Measurements from ENCODE around the gene OR51B2. TPM values are rescaled to one million over a fixed set of nuclear protein-coding genes. Genes with fewer than 3 reads are reported as not detected.
"Not testable (repeated sequence)": the region's sequence is repeated elsewhere in the genome, so short reads cannot be mapped to it uniquely, and the experiment has no call there.

OR51B2 gene
- total and polyA plus RNA-seq, 10 of the 15 experiments (the other 5 are each of a cell fraction or from before 2014, with no cell fraction given), result 0.29 TPM; not detected in 9

DNA sequence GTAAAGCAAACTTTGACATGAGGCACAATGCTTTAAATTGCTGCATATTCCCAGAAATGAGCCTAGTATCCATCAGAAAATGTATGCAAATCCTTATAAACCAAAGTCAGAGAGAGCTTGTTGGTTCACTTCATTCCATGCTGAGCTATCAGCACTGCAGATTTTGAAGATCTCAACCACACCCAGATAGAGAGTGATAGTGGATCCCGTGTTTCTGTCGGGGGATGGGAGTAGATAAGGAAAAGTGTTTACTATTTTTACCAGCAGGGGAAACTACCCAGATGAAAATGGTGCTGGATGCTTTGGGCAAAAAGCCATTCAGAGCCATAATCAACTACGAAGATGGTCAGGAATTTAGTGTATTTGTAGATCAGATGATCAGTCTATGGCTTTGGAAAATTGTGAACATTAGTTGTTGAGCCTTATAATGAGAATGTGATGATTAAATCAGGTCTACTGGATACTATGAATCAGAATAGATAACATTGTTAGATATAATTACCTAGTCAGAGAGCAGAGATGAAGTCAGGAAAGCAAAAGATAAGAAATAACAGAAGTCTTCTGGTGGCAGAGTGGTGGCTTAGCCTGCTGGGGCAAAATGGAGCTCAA lies 38.0 kb upstream of the OR51B2 start (continued):
- TF ChIP-seq, protein P1, sequence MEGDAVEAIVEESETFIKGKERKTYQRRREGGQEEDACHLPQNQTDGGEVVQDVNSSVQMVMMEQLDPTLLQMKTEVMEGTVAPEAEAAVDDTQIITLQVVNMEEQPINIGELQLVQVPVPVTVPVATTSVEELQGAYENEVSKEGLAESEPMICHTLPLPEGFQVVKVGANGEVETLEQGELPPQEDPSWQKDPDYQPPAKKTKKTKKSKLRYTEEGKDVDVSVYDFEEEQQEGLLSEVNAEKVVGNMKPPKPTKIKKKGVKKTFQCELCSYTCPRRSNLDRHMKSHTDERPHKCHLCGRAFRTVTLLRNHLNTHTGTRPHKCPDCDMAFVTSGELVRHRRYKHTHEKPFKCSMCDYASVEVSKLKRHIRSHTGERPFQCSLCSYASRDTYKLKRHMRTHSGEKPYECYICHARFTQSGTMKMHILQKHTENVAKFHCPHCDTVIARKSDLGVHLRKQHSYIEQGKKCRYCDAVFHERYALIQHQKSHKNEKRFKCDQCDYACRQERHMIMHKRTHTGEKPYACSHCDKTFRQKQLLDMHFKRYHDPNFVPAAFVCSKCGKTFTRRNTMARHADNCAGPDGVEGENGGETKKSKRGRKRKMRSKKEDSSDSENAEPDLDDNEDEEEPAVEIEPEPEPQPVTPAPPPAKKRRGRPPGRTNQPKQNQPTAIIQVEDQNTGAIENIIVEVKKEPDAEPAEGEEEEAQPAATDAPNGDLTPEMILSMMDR (IDR thresholded peaks at IDR 0.05 in 2 of 3, conservative IDR thresholded peaks at IDR 0.05 in 1 of 3; ENCODE audit: control insufficient read depth in 2 of 3, extremely low read depth in 1 of 3, insufficient read depth in 1 of 3, low read depth in 3 of 3, low read length in 3 of 3), result no peak
- TF ChIP-seq CHD4 (IDR thresholded peaks at IDR 0.05), result no peak
- TF ChIP-seq SUPT20H (IDR thresholded peaks at IDR 0.05; ENCODE audit: borderline replicate concordance, control insufficient read depth, low read depth, low read length), result no peak
- no peak for TF ChIP-seq HDGF (IDR thresholded peaks at IDR 0.05)
- no peak for TF ChIP-seq SMARCA5 (IDR thresholded peaks at IDR 0.05)
- no peak for TF ChIP-seq JUNB (IDR thresholded peaks at IDR 0.05)
- no peak for TF ChIP-seq STAT3 (IDR thresholded peaks at IDR 0.05; ENCODE audit: low read depth, low read length)
- TF ChIP-seq SPI1 (IDR thresholded peaks at IDR 0.05; ENCODE audit: borderline replicate concordance, insufficient read depth, low read depth, low read length), result no peak
- no peak for TF ChIP-seq ZNF24 (IDR thresholded peaks at IDR 0.05)
- no peak for TF ChIP-seq EGR1 (IDR thresholded peaks at IDR 0.05; ENCODE audit: borderline replicate concordance in 1 of 2, low read depth in 2 of 2, low read length in 2 of 2)
- TF ChIP-seq EP300 (IDR thresholded peaks at IDR 0.05; ENCODE audit: borderline replicate concordance in 1 of 2, control insufficient read depth in 1 of 2, low read depth in 2 of 2, low read length in 2 of 2), result no peak

- H3K4me3 ChIP-seq; in situ Hi-C loops (cut with MboI); BruUV-seq (replicated peaks); POLR2A ChIA-PET; H3K79me2 ChIP-seq (ENCODE audit: control insufficient read depth, insufficient read depth, low read length); ATAC-seq; H4K20me1 ChIP-seq (ENCODE audit: control insufficient read depth, insufficient read depth); H3K27me3 ChIP-seq (replicated peaks in 1 of 2; ENCODE audit: control insufficient read depth in 2 of 2, insufficient read depth in 2 of 2, low read length in 1 of 2); H3K4me1 ChIP-seq (ENCODE audit: control insufficient read depth, insufficient read depth, low read length); FAIRE-seq; H3K9ac ChIP-seq (ENCODE audit: control insufficient read depth, insufficient read depth, low read length); H3K36me3 ChIP-seq (ENCODE audit: control insufficient read depth in 2 of 2, insufficient read depth in 2 of 2, low read length in 1 of 2); RAD21 ChIA-PET (ENCODE audit: unreplicated experiment); CTCF ChIA-PET; H2AFZ ChIP-seq (ENCODE audit: control insufficient read depth, low read depth, low read length); H3K4me2 ChIP-seq (ENCODE audit: control insufficient read depth, insufficient read depth); DNase-seq (ENCODE audit: low read depth, low spot score); H3K9me3 ChIP-seq (replicated peaks; ENCODE audit: control insufficient read depth, insufficient read depth, low read length); H3K27ac ChIP-seq (ENCODE audit: control insufficient read depth, insufficient read depth); SMC1A ChIA-PET (ENCODE audit: uncharacterized antibody, unreplicated experiment); intact Hi-C loops (cut with micrococcal nuclease; ENCODE audit: unreplicated experiment): not testable (repeated sequence)
- WGBS (ENCODE audit: insufficient coverage, insufficient replicate concordance, low lambda C conversion rate, missing lambda C conversion rate), result 24% methylated on average over 5 of the region's 5 CpGs
Observed at GRCh38 chr11:5356031-5356430, 31.9 kb upstream of the OR51B2 start.

All from GM12878 (cell line).